ENCODE data around the gene DOCK1.
"Not testable (repeated sequence)": the region's sequence is repeated elsewhere in the genome, so short reads cannot be mapped to it uniquely, and the experiment has no call there.

DOCK1 gene

DNA sequence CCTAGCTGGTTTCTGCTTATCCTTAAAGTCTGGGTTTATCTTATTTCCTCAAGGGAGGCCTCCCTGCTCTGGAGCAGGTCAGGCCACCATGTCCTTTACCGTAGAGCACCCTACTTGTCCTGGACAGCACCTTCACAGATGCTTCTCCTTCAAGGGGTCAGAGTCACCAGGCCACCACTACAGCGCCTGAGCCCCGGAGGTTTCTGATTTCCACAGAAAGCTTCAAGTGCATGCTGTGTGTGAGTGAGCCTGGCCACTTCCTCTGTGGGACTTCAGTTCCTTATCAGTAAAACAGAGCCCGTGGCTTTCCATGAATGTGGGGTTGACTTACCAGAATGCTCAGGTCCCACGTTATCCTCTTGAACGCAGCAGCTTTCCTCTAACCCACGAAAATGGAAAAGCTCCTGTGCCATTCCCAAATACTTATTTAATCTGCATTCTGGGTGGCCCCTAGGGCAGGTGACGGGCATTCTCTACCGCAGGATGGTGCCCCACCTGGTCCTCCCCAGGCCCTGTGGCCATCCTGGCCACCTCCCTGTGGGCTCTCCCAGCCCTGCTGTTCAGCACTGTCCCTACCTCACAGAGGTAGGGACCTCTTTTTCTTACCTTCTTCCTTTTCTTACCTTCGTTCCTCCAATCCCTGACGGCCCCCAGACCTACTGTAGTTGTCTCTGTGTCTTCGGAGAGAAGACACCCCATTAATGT, 1.4 kb upstream of the DOCK1 start:
- no peak for DNase-seq

DNA sequence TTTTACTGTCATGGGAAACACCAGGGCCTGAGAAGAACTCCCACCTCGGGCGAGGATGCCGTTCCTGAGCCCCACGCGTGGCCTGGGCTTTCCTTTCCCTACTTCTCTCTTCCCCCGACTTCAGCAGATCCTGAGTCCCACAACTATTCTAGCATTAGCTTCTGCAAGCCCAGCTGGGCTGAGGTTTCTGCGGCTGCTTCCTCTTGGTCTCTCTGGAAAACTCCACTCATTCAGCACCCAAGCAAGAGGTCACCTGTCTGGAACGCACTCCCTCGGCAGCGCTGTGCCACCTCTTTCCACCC, 761 bp upstream of the DOCK1 start:
- no peak for DNase-seq

DNA sequence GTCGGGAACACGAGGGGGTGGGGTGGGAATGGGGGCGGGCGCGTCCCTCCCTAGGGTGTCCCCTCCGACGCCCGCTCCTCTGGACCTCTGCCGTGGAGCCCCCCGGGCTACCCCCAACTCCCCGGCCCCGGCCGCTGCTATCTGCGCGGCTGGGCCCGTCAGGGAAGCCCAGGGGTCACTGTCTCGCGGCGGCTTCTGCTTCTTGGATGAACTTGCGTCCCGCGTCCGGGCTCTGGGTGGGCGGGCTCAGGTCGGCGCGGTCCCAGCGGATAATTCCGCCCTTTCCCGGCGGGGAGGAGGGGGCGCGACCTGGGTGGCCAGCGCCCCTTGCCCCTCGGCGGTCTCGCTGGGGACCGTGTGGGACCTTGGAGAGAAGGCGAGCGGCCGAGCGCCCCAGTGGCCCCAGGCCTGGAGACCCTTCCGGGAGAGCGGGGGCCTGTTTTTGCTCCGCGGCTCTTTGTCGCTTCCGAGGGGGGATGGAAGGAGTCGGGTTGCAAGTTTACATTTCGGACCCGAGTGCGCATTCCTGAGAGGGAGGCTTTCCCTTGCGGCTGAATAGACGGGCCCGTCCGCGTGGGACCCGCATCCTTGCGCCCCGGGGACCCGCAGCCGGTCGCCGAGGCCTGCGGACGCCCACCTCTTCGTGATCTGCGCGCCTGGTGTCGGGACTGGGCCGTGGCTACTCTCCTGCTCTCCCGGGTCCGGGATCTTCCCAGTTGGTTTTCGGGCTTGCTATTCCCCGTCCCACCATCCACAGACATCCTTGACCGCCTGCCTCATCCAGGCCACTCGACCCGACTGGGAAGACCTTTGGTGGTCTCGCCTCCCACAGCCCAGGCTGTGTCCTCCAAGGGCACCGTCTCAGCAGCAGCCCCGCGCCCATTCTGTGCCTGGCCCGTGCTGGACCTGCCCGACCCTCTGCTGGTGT, 812 bp downstream of the DOCK1 start:
- no peak for DNase-seq

DNA sequence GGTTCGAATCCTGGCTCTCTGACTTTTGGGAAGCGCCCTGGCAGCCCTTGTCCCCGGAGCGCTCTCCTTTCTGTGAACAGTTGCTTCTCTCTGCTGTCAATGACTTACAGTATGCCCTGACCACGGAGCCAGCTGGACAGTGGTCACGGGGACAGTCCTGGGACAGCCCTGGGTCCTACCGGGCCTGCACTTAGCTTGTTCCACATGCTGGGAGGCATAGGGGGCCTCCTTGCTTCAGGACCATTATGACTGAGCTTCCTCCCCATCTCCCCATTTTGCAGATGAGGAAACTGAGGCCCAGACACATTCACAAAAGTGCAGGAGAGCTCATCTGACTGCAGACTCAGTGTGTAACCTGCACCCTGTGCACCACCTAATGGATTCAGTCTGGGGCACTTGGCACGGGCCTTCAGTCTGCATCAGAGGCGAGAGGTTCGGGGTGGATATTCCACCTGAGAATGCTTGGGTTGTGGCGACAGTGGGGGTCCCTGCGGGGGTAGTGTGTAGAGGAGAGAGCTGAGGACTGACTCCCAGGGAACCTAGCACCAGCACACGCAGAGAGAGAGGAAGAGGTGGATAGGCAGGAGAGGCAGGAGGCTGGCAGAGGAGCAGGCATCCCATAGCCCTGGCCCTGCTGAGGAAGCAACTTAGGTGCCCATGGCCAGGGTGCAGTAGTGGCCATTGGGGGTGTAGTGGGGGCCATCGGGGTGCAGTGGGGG, 1.6 kb downstream of the DOCK1 start:
- DNase-seq: no peak

DNA sequence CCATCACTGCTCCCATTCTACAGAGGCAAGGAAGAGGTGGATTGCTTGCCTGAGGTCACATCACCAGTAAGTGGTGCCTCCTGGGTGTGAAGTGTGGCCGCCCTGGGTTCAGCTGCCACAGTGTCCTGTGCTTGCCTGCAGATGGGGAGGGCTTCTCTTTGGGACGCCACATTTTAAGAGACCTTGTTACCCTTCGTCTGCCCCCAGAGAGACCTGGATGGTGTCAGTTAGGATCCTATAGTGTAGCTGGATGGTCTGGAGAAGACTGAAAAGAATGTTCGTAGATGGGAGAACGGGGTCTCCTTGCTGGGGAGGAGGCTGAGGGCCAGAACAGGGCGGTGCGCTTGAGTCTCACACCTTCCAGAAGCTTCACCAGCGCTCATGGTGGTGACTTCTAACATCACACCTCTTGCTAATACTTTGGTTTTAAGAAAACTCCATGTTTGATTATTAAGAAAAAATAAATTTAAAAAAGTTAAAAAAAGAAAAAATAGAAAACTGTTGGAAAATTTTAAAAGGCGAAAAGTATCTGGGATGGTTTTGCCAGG, 2.3 kb downstream of the DOCK1 start:
- no peak for DNase-seq

DNA sequence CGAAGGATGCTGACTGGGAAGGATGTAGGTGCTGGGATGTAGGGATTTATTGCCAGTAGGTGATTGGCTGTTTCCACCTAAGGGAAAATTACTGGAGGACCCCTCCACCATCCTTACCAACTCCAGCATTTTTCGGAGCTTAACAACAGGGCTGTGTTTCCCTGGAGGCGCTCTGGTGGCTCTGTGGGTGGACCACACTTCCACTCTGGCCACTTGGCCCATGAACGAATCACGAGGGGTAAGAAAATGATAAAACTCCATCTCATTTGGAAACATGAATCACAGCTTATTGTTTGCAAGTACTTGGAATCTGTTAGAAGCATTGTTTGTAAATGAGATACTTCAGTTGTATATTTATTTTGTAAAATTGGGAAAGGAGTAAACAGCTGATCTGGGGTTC, 3.0 kb downstream of the DOCK1 start:
- DNase-seq: no peak

DNA sequence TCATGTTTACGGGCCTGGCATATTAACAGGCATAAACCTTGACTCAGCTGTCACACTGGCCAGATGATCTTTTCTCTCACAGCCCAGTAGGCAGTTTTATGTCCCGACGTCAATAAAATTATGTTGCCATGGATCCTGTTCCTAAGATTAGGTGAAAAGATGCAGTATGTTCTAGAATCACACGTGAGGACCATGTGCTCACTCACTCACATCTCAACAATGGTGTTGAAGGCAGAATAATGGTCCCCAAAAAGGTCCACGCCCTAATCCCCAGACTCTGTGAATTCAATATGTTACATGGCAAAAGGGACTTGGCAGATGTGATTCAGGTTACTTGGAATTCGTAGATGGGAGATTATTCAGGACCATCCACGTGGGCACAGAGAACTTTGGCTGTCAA, 3.5 kb downstream of the DOCK1 start:
- DNase-seq: no peak

DNA sequence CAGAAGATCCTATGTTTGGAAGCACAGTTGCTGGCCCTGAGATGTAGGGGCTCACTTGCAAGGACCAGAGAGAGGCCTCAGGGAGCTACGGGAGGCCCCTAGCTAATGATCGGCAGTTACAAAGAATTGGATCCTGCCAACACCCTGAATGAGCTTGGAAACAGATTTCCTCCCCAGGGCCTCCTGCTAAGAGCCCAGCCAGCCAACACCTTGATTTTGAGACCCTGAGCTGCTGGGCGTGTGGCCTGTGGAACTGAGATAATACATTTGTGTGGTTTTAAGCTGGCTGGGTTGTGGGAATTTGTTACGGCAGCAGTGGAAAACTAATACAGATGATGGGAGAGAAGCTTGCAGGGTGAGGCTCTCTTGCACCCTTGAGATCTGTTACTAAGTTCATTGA, 3.9 kb downstream of the DOCK1 start:
- no peak for DNase-seq

DNA sequence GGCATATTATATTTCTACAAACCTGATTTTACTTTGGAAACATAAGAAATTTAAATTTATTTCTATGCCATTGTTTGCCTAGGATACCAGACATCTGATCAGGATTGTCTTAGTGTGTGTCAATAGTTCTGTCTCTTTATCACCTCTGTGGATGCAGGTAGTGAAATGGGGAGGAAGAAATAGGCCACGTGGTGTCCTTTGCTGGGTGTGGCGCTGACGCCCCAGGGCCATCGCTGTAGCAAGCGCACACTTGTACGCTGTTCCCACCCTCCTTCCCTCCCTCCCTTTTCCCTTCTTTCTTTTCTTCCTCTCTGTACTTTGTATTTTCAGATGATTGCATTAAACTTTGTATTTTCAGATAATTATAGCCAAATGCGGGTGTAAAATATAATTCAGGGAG, 5.0 kb downstream of the DOCK1 start:
- no peak for DNase-seq

DNA sequence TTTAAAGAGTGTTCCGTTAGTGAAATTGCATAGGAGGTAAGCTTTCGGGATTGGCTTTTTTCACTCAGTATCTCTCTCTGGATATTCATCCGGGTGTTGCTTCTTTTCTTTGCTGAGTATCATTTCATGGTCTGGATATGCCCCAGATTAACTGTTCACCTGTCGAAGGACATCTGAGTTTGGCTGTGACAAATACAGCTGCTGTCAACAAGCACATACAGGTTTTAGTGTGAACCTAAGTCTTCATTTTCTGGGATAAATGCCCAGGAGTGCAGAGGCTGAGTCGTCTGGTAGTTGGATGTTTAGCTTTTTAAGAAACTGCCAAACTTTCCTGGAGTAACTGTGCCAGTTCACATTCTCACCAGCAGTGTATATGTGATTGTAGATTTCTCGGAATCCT, 5.6 kb downstream of the DOCK1 start:
- DNase-seq: no peak

DNA sequence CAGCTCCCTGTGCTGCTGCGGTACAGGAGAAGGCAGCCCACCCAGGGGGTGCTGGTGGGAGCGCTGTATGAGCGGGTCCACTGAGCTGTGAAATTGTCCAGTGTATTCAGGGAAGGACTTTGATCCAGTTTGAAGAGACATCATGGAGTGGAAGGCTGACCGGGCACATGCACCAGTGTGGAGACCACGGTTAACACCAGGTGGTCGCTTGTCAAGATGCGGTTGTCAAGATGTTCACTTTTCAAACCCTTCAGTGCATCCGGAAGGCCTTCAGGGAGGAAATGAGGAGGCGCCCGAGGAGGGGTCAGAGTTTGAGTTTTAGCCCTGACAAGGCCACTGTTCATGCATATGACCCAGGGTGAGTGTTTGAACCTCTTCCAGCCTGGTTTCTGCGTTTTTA, 6.1 kb downstream of the DOCK1 start:
- no peak for DNase-seq

DNA sequence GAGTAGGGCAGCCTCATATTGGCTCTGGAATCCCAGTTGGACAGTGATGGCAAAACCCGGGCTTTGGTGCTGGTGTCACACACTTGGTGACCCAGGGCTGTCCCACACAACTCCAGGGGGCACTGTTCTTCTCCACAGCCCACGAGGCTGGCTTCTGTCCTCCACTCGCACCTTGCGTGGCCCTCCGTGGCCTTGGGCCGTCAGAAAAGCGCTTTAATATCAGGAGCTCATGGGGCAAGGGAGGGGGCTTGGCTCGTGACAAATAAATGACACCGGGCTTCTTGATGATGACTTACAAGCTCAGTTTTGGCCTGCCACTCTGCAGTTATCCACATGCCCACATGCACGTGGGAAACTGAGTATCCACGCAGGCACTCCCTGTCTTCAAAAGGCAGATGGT, 8.1 kb downstream of the DOCK1 start:
- DNase-seq: no peak

DNA sequence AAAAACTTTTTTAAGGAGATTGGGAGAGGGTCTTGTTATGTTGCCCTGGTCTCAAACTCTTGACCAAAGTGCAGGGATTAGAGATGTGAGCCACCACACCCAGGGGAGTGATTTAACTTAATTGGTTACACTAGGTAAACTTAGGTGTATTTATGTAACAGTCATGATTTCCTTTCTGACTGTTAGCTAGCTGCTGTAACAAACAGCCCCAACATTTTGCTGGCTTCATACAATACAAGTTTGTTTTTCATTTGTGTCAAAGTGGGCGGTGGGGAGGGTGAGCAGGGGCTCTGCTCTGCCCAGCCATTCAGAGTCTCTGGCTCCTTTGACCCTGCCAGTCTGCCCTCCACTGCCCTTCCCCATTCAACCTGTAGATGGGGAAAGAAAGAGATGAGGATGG, 9.3 kb downstream of the DOCK1 start:
- no peak for DNase-seq

DNA sequence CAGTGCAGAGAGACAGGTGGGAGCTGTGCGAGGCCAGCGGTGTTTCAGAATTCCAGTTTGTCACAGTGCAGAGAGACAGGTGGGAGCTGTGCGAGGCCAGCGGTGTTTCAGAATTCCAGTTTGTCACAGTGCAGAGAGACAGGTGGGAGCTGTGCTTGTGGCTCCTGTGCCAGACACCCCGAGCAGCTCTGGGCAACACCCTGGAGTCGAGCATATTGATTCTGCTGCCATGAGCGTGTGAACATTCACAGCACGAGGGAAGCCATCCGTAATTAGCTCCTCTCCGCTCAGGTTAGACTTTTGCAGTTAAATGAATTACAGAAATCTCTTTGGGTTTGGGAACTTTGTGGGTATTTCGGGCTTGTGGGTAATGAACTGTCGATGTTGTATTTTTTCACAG, 11.7 kb downstream of the DOCK1 start:
- not testable (repeated sequence) for DNase-seq

DNA sequence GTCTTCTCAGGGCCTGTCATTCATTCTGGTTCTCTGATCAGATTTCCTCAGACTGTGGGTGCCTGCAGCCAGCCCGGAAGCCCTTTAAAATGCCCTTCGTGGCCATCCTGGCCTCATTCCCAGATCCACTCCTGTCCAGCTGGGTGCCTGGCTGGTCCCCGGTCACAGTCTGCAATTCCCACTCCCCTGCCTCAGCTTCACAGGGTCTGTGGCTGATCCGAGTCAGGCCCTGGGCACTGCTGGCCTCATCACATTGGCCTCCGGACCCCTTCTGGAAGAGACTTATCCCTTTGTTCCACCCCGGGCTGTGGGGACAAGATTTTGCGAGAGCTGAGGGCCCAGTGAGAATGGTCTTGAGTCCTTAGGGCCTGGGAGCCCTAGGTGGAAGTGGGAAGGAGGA, 12.1 kb downstream of the DOCK1 start:
- DNase-seq: no peak

DNA sequence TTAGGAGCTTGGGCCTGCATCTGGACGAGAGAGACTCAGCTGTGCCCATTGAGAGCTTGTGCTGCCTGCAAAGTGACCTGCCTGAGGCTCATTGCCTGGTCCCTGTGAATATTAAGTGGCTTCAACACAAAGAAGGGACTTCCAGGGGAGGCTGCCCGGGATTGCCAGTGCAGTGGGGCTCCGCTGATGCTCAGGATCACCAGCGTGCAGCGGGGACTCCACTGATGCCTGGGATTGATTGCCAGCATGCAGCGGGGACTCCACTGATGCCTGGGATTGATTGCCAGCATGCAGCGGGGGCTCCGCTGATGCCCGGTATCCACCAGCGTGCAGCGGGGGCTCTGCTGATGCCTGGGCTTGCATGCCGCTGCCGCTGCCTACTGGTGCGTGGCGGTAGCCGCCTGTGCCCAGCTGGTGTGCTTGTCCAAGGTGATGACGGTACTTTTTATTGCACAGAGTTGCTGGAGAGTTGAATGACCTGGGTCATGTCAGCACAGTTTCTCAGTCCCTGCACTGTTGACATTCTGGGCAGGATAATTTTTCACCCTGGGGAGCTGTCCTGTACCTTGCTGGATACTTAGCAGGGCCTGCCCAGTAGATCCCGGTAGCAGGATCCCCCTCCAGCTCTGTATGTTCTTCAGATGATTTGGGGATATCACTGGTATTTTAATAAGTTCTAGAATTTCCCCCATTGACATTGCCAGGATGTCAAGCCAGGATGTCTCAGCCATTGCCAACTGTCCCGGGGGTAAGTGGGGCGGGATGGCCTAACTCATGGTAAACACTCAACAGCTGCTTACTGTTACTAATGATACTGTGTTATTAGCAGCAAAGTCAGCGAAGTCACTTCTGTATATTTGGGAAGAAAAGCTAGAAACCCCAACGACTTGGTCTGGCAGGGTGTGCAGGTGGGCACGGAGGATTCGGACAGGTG, 13.0 kb downstream of the DOCK1 start:
- DNase-seq: no peak

DNA sequence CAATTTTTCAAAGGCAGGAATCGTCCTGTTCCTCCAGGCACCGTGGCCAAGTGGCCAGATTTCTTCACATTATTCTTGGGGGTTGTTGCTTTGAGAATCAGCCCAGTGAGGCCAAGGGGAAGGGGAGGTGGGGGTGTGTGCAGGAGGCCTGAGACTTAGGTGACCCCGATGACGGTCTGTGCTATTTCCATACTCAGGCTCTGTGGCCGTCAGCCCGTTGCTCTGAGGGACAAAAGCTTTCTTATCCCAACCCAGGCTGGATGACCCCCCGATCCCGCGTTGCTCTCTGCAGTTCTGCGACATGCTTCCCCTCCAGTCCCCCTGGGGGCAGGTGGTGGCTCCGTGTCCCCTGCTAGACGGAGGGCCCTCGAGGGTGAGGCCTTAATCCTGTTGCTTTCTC, 14.2 kb downstream of the DOCK1 start:
- DNase-seq: no peak

DNA sequence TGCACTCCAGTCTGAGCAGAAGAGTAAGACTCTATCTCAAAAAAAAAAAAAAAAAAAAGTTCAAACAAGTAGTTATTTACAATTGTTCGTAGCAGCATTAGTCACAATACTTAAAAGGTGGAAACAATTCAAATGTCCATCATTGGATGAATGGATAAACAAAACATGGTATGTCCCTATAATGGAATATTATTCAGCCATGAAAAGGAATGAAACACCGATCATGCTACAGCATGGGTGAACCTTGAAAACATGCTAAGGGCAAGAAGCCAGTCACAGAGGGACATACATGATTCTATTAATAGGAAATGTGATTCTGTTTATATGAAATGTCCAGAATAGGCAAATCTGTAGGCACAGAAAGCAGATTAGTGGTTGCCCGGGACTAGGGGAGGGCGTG, 15.9 kb downstream of the DOCK1 start:
- DNase-seq: no peak

DNA sequence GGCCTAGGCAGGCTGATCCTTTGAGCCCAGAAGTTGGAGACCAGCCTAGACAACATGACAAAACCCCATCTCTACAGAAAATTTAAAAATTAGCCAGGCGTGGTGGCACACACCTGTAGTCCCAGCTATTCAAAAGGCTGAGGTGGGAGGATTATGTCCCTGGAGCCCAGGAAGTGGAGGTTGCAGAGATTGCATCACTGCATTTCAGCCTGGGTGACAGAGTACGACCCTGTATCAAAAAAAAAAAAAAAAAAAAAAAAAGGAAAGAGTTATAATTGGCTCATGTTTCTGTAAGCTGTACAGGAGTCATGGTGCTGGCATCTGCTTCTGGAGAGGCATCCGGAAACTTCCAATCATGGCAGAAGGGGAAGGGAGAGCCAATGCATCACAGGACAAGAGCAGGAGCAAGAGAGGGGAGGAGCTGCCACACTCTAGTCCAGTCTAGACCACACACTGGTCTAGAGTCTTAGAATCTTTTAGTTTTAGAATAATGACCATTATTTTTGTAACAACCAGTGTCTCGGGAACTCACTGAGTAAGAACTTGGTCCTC, 16.8 kb downstream of the DOCK1 start:
- no peak for DNase-seq

DNA sequence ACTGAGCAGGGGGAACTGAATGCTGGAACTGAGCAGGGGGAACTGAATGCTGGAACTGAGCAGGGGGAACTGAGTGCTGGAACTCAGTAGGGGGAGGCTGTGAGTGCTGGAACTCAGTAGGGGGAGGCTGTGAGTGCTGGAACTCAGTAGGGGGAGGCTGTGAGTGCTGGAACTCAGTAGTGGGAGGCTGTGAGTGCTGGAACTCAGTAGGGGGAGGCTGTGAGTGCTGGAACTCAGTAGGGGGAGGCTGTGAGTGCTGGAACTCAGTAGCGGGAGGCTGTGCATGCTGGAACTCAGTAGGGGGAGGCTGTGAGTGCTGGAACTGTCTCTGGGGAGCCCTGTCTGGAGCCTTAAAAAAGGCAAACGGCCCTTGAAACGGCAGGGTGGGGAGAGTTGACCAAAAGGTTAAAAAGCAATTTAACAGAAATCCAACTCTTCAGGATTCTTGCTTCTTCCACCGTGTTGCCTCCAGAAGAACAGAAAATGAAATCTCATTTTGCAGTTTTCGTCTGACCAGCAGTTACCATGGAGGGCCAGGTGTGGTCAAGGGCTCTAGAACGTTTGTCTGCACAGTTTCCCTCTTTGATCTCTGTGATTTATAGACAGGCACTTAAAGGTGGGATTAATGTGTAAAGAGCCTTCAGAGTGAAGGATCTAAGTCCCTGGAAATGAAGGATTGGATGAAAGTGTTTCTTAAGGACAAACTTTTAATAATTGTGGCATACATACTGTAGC, 19.1 kb downstream of the DOCK1 start:
- no peak for DNase-seq

DNA sequence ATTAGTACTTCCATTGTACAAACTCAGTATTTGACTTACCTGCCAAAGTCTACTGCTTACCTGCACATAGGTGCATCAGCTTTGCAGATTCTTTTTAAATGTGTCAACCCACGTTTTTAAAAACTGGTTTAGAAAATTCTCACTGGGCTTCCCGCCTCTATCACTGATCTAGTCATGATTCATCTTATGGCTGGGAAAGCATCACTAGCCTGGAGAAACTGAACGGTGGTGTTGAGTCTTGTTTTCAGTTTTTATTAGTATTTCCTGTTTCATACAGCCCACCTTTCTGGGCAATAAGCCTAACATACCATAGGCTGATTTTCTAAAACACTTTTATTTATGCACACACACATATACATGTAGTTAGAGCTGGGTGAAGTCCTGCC, 19.7 kb downstream of the DOCK1 start:
- DNase-seq: no peak

DNA sequence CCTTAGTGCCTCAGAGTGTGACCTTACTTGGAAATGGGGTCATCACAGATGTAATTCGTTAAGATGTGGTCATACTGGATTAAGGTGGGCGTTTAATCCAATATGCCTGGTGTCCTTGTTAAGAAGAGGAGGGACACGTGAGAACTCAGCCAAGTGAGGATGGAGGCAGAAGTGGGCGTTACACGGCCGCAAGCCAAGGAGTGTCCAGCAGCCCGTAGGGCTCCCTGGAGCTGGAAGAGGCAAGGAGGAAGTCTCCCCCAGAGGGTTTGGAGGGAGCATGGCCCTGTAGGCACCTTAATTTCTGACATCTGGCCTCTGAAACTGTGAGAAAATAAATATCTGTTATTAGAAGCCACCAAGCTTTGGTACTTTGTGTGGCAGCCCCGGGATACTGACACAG, 21.3 kb downstream of the DOCK1 start:
- no peak for DNase-seq
